DND-41 (cell line): ENCODE data around the gene ZDHHC11.

Experiments
- ATAC-seq: fragments of 200-7000 bp; cut with Tn5 transposase; 3 replicates; pipeline ENCODE4 v1.9.1; 2021; ENCODE audit warnings: low read depth; ENCODE audit not compliant: insufficient read depth
- DNase-seq: peaks from one replicate; pipeline ENCODE4 v3.0.0-alpha.2; 2020
- H2AFZ ChIP-seq: 2 replicates; pipeline ENCODE4 v1.6.0; 2012; ENCODE audit warnings: low read depth, low read length
- H3K27ac ChIP-seq: 2 replicates; pipeline ENCODE4 v1.5.1; 2012; ENCODE audit warnings: low read length, inconsistent platforms
- H3K27me3 ChIP-seq: fragments of 200-600 bp; sonication (generic); 2 replicates; pipeline ENCODE4 v1.6.0; 2012; ENCODE audit warnings: low read length, mild to moderate bottlenecking, inconsistent platforms; ENCODE audit not compliant: insufficient read depth, poor library complexity
- H3K36me3 ChIP-seq: 2 replicates; pipeline ENCODE4 v1.5.1; 2012; ENCODE audit warnings: low read length, inconsistent platforms; ENCODE audit not compliant: insufficient read depth
- H3K4me1 ChIP-seq: 2 replicates; pipeline ENCODE4 v1.5.1; 2012; ENCODE audit warnings: mild to moderate bottlenecking, low read length; ENCODE audit not compliant: insufficient read depth
- H3K4me2 ChIP-seq: 2 replicates; pipeline ENCODE4 v1.6.0; 2012; ENCODE audit warnings: mild to moderate bottlenecking, moderate library complexity, low read length, inconsistent platforms; ENCODE audit not compliant: insufficient read depth
- H3K4me3 ChIP-seq, 2 experiments: fragments of 200-600 bp in 1 of 2; shearing (Covaris generic) in 1 of 2; 2 replicates each; pipeline ENCODE4 v1.5.1; 2012 to 2016; ENCODE audit warnings: inconsistent platforms in 2 of 2, low read length in 2 of 2, mild to moderate bottlenecking in 2 of 2, low read depth in 1 of 2, moderate library complexity in 1 of 2
- H3K79me2 ChIP-seq: 2 replicates; pipeline ENCODE4 v1.6.0; 2012; ENCODE audit warnings: low read length, inconsistent platforms; ENCODE audit not compliant: insufficient read depth
- H3K9ac ChIP-seq: 2 replicates; pipeline ENCODE4 v1.6.0; 2012; ENCODE audit warnings: low read depth, mild to moderate bottlenecking, inconsistent platforms, low read length, moderate library complexity
- H3K9me3 ChIP-seq: 2 replicates; pipeline ENCODE4 v1.5.1; 2012; ENCODE audit warnings: low read length, moderate library complexity, mild to moderate bottlenecking, inconsistent platforms; ENCODE audit not compliant: insufficient read depth, severe bottlenecking
- H4K20me1 ChIP-seq: 2 replicates; pipeline ENCODE4 v1.6.0; 2012; ENCODE audit warnings: low read length; ENCODE audit not compliant: insufficient read depth
- EZH2 ChIP-seq: IDR thresholded peaks from 3 replicates; pipeline ENCODE4 v1.6.1; 2012; ENCODE audit warnings: borderline replicate concordance, low read depth, mild to moderate bottlenecking, moderate library complexity, low read length, inconsistent platforms; ENCODE audit not compliant: severe bottlenecking
- TF ChIP-seq, protein P1 (sequence below): IDR thresholded peaks from 2 replicates; pipeline ENCODE4 v1.5.1; 2012; ENCODE audit warnings: borderline replicate concordance, low read length, moderate library complexity, mild to moderate bottlenecking; ENCODE audit not compliant: poor library complexity, severe bottlenecking; ENCODE audit errors: extremely low read depth

Gene ZDHHC11

DNA sequence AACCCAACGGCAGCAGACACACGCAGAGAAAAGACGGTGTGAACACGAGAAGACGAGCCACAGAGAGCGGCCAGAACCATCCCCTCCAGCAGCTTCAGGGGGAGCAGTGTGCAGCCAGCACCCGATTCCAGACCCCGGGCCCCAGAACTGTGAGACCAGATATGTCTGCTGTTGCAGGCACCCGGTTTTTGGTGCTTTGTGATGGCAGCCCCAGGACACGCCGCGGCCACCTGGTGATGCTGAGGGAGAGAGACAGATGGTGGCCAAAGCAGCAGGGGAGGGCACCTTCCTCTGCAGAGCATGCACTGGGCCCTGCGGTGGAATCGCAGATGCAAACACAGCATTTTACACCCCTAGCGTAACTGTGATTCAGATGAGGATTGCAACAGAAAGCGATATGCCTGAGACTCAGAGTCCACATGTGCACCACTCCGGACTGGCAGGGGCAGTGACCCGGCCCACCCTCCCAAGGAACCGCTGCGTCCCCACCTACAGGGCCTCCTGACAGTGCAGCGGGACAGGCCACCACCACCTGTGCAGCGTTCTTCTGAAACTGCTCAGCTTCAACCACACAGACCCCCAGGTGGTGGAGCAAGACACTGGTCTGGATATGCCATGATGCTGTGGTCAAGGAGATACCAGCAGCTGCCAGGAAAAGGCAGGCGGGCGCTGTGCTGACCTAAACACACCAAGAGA is 90.3 kb downstream of the ZDHHC11 start:
- H3K27ac ChIP-seq = no peak overlapping the region
- ATAC-seq = no peak

DNA sequence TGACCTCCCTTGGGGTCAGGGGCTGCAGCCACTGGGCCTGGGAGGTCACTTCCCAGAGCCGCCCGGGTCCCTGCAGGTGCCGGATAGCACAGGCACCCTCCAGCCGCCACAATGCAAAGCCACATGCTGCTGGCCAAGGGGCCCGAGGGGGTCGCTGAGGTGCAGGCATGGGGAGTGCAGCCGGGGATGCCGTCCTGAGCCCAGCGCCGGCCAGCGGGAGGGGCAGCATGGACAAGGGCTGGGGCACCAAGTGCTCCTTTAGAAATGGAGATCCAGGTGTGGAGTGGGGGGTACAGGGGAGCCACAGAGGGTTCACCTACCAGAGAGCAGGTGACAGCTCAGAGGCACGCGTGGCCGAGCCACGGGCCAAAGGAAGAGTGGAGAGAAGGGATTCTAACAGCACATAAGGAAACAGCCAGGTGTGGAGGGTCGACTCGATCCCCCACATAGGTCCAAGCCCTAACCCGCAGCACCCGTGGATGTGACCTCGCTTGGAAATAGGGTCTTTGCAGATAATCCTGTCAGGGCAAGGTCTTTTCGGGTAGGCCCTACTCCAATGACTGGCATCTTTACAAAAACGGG is 90.9 kb downstream of the ZDHHC11 start:
- H3K79me2 ChIP-seq = no peaks in the 10 kb centered on the region
- no peaks in the 10 kb centered on the region for H3K4me1 ChIP-seq
- no peaks in the 10 kb centered on the region for H3K27me3 ChIP-seq
- H3K9me3 ChIP-seq = no peaks in the 10 kb centered on the region
- H3K4me3 ChIP-seq = no peak overlapping the region
- H3K36me3 ChIP-seq = no peaks in the 10 kb centered on the region
- peaks cover 11% of the 10 kb centered on the region; the same call in 1 of the 2 replicates for H4K20me1 ChIP-seq
- DNase-seq = peak; percentile 3
- no peak for TF ChIP-seq EZH2
- TF ChIP-seq, protein P1, sequence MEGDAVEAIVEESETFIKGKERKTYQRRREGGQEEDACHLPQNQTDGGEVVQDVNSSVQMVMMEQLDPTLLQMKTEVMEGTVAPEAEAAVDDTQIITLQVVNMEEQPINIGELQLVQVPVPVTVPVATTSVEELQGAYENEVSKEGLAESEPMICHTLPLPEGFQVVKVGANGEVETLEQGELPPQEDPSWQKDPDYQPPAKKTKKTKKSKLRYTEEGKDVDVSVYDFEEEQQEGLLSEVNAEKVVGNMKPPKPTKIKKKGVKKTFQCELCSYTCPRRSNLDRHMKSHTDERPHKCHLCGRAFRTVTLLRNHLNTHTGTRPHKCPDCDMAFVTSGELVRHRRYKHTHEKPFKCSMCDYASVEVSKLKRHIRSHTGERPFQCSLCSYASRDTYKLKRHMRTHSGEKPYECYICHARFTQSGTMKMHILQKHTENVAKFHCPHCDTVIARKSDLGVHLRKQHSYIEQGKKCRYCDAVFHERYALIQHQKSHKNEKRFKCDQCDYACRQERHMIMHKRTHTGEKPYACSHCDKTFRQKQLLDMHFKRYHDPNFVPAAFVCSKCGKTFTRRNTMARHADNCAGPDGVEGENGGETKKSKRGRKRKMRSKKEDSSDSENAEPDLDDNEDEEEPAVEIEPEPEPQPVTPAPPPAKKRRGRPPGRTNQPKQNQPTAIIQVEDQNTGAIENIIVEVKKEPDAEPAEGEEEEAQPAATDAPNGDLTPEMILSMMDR = no peak
- H3K9ac ChIP-seq = no peak overlapping the region
- H3K27ac ChIP-seq = no peak overlapping the region
- H3K4me2 ChIP-seq = no peak overlapping the region
- ATAC-seq = no peak
- no peak overlapping the region for H2AFZ ChIP-seq

More for the DNA sequence above, 90.3 kb downstream of the ZDHHC11 start:
- Histone ChIP-seq H2AFZ (no peak overlapping the region), H3K79me2 (no peaks in the 10 kb centered on the region), H3K4me1 (no peaks in the 10 kb centered on the region), H3K27me3 (no peaks in the 10 kb centered on the region), H4K20me1 (peaks cover 11% of the 10 kb centered on the region; the same call in 1 of the 2 replicates), H3K4me2 (no peak overlapping the region), H3K4me3 (no peak overlapping the region), H3K9ac (no peak overlapping the region), H3K9me3 (no peaks in the 10 kb centered on the region), H3K36me3 (no peaks in the 10 kb centered on the region)
- DNase-seq = peak; percentile 3
- TF ChIP-seq EZH2 = no peak
- TF ChIP-seq, protein P1 = no peak

DNA sequence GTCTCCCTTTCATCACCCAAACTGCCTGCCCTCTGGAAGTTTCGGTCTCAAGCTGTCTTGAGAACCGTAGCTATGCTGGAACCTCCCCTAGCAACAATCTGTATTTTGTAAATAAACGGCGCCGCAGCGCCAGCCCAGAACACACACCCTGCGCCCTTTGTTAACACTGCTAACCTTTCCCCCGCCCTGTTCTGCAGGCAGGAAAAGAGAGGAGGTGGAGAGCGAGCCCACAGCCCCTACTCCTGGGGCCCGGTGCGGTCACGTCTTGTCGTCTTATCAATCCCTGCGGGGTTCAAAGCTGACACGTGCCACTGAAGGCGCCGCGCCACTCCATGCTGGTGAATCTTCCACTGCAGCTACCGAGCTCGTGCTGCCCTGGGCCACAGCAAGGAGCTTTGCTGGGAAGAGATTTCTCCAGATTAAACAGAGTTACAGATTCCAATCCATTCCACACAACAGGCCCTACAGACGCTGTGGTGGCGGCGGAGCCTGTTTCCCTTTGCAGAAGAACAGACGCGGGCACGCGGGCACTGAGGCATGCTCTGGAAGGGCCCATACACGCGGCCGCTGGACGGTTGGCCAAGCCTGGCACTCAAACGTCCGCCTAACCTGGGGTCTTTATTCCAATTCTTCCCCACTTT is 91.6 kb downstream of the ZDHHC11 start:
- H4K20me1 ChIP-seq = peaks cover 11% of the 10 kb centered on the region; the same call in 1 of the 2 replicates

More for the DNA sequence above, 91.6 kb downstream of the ZDHHC11 start:
- Histone ChIP-seq H3K27ac (no peak overlapping the region), H2AFZ (no peak overlapping the region), H3K79me2 (no peaks in the 10 kb centered on the region), H3K4me3 (no peak overlapping the region), H3K4me1 (no peaks in the 10 kb centered on the region), H3K4me2 (no peak overlapping the region), H3K9ac (no peak overlapping the region), H3K27me3 (no peaks in the 10 kb centered on the region), H3K36me3 (no peaks in the 10 kb centered on the region), H3K9me3 (no peaks in the 10 kb centered on the region)
- peak; percentile 20 for DNase-seq
- TF ChIP-seq, protein P1 = no peak
- TF ChIP-seq EZH2 = no peak
- ATAC-seq = peak; percentile 38; the same call in 1 of the 3 replicates
